ENCODE data around the gene FLACC1. TPM values are rescaled to one million over a fixed set of nuclear protein-coding genes. Genes with fewer than 3 reads are reported as not detected.

FLACC1 gene
- total and polyA plus RNA-seq, 7 experiments from 2014 or later, result 3.1 to 9.5 (median 6.2) TPM

DNA sequence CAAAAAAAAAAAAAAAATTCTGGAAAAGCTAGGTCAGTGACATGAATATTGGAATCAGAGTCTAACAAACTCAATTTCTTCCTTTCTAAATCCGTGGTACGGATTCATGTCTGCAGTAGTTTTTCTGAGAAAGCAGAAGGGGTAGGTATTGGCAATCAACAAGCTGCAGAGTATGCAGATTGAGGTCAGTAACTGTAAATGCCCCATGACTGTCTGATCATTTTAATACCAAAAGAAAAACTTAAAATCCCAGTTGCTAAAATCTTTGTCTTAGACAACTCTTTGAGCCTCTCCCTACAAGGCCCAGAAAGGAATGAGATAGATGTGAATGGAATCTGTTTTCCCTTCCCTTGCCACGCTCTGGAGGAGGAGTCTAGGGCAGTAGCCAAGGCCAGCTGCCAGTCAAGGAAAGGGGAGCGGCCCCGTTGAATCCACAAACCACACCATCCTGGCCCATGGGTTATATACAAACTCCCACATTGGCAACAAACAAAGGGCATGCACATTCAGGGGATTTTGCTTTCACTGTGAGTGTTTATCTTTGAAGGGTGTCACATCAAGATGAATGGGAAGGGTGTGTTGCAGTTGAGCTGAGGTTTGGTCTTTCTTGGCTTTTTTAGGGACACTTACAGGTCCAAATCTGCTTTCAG is 102.9 kb downstream of the FLACC1 start:
- Histone ChIP-seq H3K27me3 (ENCODE audit: control insufficient read depth in 2 of 2, insufficient read depth in 2 of 2, low read length in 2 of 2) (no peaks in the 10 kb centered on the region), H3K4me3 (ENCODE audit: low read length) (no peak overlapping the region), H3K36me3 (ENCODE audit: control insufficient read depth in 2 of 3, insufficient read depth in 3 of 3, low read length in 3 of 3) (peaks cover 0 to 7% (median 0%) of the 10 kb centered on the region in 3 experiments), H3K27ac (ENCODE audit: low read depth, low read length) (peak overlapping the region; percentile 91), H3K9me3 (ENCODE audit: control insufficient read depth in 2 of 3, low read length in 3 of 3) (no peaks in the 10 kb centered on the region), H3K4me1 (ENCODE audit: control insufficient read depth in 2 of 2, insufficient read depth in 2 of 2, low read length in 2 of 2) (peaks cover 68 to 76% of the 10 kb centered on the region in 2 donors)
- ATAC-seq (no peak), DNase-seq (peak in 1 of 9 donors; percentile 47)
- peaks cover 0 to 48% (median 18%) of the 10 kb centered on the region in 5 donors for H3K36me3 Mint-ChIP-seq
- intact Hi-C loops (cut with micrococcal nuclease), result loop anchor here in 1 of 2 donors (10.0 kb wide), 2 partner anchors 1011 to 1381 kb away; partner anchors contain the start of genes FAM117B and NOP58
- H3K4me3 Mint-ChIP-seq, result peak overlapping the region in 9 of 10 donors; percentile 33 to 73 (median 56)
- no peaks in the 10 kb centered on the region for H3K27me3 Mint-ChIP-seq
- H3K9me3 Mint-ChIP-seq, result peaks cover 0 to 16% (median 0%) of the 10 kb centered on the region in 11 donors
- ChIA-PET POLR2A (interaction anchor here (0.7 to 4.6 kb wide), 8 partner anchors 9 to 21 kb away, joined by 3 to 30 read pairs (median 10); no protein-coding TSS in a partner anchor), CTCF (interaction anchor here (1.2 to 4.7 kb wide), 4 partner anchors 10 to 109 kb away, joined by 3 to 22 read pairs (median 11); no protein-coding TSS in a partner anchor)
- peaks cover 60 to 96% (median 86%) of the 10 kb centered on the region in 7 donors for H3K4me1 Mint-ChIP-seq
- H3K27ac Mint-ChIP-seq, result peak overlapping the region; percentile 88 to 98 (median 95)

DNA sequence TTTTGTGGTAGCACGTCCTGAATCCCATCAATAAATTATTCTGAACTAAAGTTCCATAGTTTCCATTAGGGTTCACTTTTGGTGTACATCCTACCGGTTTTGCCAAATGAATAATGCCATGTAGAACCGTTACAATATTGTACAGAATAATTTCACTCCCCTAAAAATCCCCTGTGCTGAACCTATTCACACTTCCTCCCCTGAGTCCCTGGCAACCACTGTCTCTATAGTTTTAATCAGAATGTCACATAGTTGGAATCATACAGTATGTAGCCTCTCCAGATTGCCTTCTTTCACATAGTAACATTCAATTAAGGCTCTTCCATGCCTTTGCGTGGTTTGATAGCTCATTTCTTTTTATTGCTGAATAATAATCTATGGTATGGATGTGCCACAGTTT is 106.4 kb downstream of the FLACC1 start:
- POLR2A ChIA-PET, result interaction anchor here (1.9 to 4.6 kb wide), 2 partner anchors 9 to 13 kb away, joined by 5 to 16 read pairs; partner anchors contain the start of gene CASP8

DNA sequence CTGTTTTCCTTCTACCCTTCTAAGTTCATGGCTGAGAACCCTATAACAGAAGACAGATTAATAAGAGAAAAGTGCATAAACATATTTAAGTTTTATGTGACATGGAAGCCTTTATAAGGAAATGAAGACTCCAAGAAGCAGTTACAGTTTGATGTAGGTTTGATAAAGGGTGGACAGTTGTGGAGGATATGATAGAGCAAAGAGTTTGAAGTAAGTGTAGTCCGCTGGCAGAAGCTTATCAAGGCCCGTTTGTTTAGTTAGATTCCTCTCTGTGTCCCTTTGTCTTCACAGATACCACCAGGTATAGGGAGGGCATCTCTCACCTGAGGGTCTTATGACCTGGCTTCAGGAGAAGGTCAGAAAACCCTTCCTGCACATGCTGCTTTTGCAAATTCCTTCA is 107.3 kb downstream of the FLACC1 start:
- peaks cover 0 to 66% (median 35%) of the 10 kb centered on the region in 5 donors for H3K36me3 Mint-ChIP-seq
- intact Hi-C loops (cut with micrococcal nuclease), result loop anchor here in 1 of 2 donors (10.0 kb wide), 2 partner anchors 1015 to 1385 kb away; partner anchors contain the start of genes FAM117B and NOP58
- ChIA-PET CTCF (no interaction called here), POLR2A (interaction anchor here (1.0 to 1.9 kb wide), 3 partner anchors 10 to 18 kb away, joined by 3 to 5 read pairs (median 4); partner anchors contain the start of gene CASP8)
- no peaks in the 10 kb centered on the region for H3K27me3 Mint-ChIP-seq
- Histone ChIP-seq H3K9me3 (ENCODE audit: control insufficient read depth in 2 of 3, low read length in 3 of 3) (no peaks in the 10 kb centered on the region), H3K4me1 (ENCODE audit: control insufficient read depth in 2 of 2, insufficient read depth in 2 of 2, low read length in 2 of 2) (peaks cover 41 to 45% of the 10 kb centered on the region in 2 donors), H3K36me3 (ENCODE audit: control insufficient read depth in 2 of 3, insufficient read depth in 3 of 3, low read length in 3 of 3) (peaks cover 0 to 7% (median 0%) of the 10 kb centered on the region in 3 experiments), H3K27ac (ENCODE audit: low read depth, low read length) (no peak overlapping the region), H3K27me3 (ENCODE audit: control insufficient read depth in 2 of 2, insufficient read depth in 2 of 2, low read length in 2 of 2) (no peaks in the 10 kb centered on the region), H3K4me3 (ENCODE audit: low read length) (no peak overlapping the region)
- ATAC-seq (no peak), DNase-seq (no peak)
- peaks cover 55 to 91% (median 77%) of the 10 kb centered on the region in 7 donors for H3K4me1 Mint-ChIP-seq
- H3K9me3 Mint-ChIP-seq, result peaks cover 0 to 16% (median 0%) of the 10 kb centered on the region in 11 donors
- H3K27ac Mint-ChIP-seq, result peak overlapping the region; percentile 46 to 95 (median 76)
- H3K4me3 Mint-ChIP-seq, result peak overlapping the region in 6 of 10 donors; percentile 13 to 51 (median 32)

More for the DNA sequence above, 106.4 kb downstream of the FLACC1 start:
- Histone ChIP-seq H3K27ac (ENCODE audit: low read depth, low read length) (no peak overlapping the region), H3K4me1 (ENCODE audit: control insufficient read depth in 2 of 2, insufficient read depth in 2 of 2, low read length in 2 of 2) (peaks cover 48 to 52% of the 10 kb centered on the region in 2 donors), H3K27me3 (ENCODE audit: control insufficient read depth in 2 of 2, insufficient read depth in 2 of 2, low read length in 2 of 2) (no peaks in the 10 kb centered on the region), H3K36me3 (ENCODE audit: control insufficient read depth in 2 of 3, insufficient read depth in 3 of 3, low read length in 3 of 3) (peaks cover 0 to 7% (median 0%) of the 10 kb centered on the region in 3 experiments), H3K9me3 (ENCODE audit: control insufficient read depth in 2 of 3, low read length in 3 of 3) (no peaks in the 10 kb centered on the region), H3K4me3 (ENCODE audit: low read length) (no peak overlapping the region)
- Mint-ChIP-seq H3K36me3 (peaks cover 0 to 63% (median 35%) of the 10 kb centered on the region in 5 donors), H3K4me1 (peaks cover 57 to 91% (median 80%) of the 10 kb centered on the region in 7 donors), H3K27me3 (no peaks in the 10 kb centered on the region), H3K4me3 (peak overlapping the region in 5 of 10 donors; percentile 0 to 17 (median 2)), H3K27ac (peak overlapping the region; percentile 46 to 95 (median 72)), H3K9me3 (peaks cover 0 to 16% (median 0%) of the 10 kb centered on the region in 11 donors)
- DNase-seq (no peak), ATAC-seq (no peak)
- intact Hi-C loops (cut with micrococcal nuclease), result loop anchor here in 1 of 2 donors (10.0 kb wide), 2 partner anchors 1014 to 1384 kb away; partner anchors contain the start of genes FAM117B and NOP58
- CTCF ChIA-PET, result no interaction called here

DNA sequence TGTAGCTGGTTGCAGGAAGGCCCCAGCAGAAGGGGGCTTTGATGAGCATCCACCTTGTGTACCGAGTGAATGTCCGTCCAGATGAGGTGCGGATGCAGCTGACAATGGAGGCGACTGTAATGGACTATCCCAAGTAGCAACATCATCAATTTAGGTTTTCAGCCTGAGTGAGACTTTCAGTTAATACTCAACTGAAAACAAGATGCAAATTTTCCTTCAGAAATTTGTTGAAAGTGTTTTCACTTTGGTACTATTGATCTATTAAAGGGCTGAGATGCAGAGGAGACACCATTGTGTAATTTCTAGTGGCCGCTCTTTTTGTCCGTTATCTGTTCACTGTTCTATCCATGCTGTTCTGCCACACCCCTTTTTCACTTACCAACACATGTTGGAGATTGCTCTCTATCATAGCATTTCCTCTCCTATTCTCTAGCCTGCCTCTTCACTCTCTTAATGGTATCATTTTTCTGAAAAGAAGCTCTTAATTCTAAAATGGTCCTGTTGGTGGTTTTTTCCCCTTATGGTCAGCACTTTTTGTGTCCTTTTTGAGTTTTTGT is 108.8 kb downstream of the FLACC1 start:
- H3K9me3 Mint-ChIP-seq, result peaks cover 0 to 16% (median 0%) of the 10 kb centered on the region in 11 donors
- peak overlapping the region in 6 of 10 donors; percentile 3 to 48 (median 11) for H3K4me3 Mint-ChIP-seq
- Histone ChIP-seq H3K27ac (ENCODE audit: low read depth, low read length) (no peak overlapping the region), H3K4me1 (ENCODE audit: control insufficient read depth in 2 of 2, insufficient read depth in 2 of 2, low read length in 2 of 2) (peaks cover 26 to 30% of the 10 kb centered on the region in 2 donors), H3K4me3 (ENCODE audit: low read length) (no peak overlapping the region), H3K36me3 (ENCODE audit: control insufficient read depth in 2 of 3, insufficient read depth in 3 of 3, low read length in 3 of 3) (peaks cover 0 to 7% (median 0%) of the 10 kb centered on the region in 3 experiments), H3K9me3 (ENCODE audit: control insufficient read depth in 2 of 3, low read length in 3 of 3) (no peaks in the 10 kb centered on the region), H3K27me3 (ENCODE audit: control insufficient read depth in 2 of 2, insufficient read depth in 2 of 2, low read length in 2 of 2) (no peaks in the 10 kb centered on the region)
- H3K4me1 Mint-ChIP-seq, result peaks cover 49 to 91% (median 71%) of the 10 kb centered on the region in 7 donors
- no peaks in the 10 kb centered on the region for H3K27me3 Mint-ChIP-seq
- H3K36me3 Mint-ChIP-seq, result peaks cover 0 to 62% (median 33%) of the 10 kb centered on the region in 5 donors
- POLR2A ChIA-PET, result interaction anchor here (0.6 to 1.4 kb wide), 6 partner anchors 9 to 356 kb away, joined by 3 to 8 read pairs (median 3); no protein-coding TSS in a partner anchor
- intact Hi-C loops (cut with micrococcal nuclease), result no loop called here
- peak overlapping the region in 8 of 9 donors; percentile 8 to 95 (median 33) for H3K27ac Mint-ChIP-seq
- no peak for DNase-seq
- CTCF ChIA-PET, result interaction anchor here (0.5 to 1.3 kb wide), 2 partner anchors 12 to 29 kb away, joined by 3 to 4 read pairs; partner anchors contain the start of gene CASP8
- ATAC-seq, result no peak

DNA sequence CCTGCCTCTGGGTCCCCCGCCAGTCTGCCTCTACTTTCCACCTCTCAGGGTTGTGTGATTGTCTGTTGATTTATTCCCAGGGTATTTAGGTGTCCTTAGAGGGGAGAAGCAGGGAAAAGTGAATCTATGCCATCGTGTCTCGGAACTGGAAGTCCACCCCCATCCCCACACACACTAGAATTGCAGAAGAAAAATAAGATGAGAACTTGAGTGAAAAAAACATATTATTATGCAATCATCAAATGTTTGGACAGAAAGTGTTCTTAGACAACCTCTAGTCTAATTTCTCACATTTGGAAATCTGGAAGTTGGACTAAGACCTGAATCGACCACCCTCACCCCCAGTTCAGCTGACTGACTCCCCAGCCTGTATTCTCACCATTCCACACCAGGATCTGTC is 110.9 kb downstream of the FLACC1 start:
- Mint-ChIP-seq H3K4me1 (peaks cover 38 to 95% (median 76%) of the 10 kb centered on the region in 7 donors), H3K36me3 (peaks cover 0 to 58% (median 33%) of the 10 kb centered on the region in 5 donors), H3K4me3 (peak overlapping the region in 2 of 10 donors; percentile 7 to 19), H3K27ac (peak overlapping the region in 8 of 9 donors; percentile 43 to 95 (median 71)), H3K9me3 (peaks cover 0 to 16% (median 2%) of the 10 kb centered on the region in 11 donors), H3K27me3 (no peaks in the 10 kb centered on the region)
- Histone ChIP-seq H3K4me3 (ENCODE audit: low read length) (no peak overlapping the region), H3K4me1 (ENCODE audit: control insufficient read depth in 2 of 2, insufficient read depth in 2 of 2, low read length in 2 of 2) (peaks cover 6 to 17% of the 10 kb centered on the region in 2 donors), H3K27ac (ENCODE audit: low read depth, low read length) (no peak overlapping the region), H3K9me3 (ENCODE audit: control insufficient read depth in 2 of 3, low read length in 3 of 3) (no peaks in the 10 kb centered on the region), H3K27me3 (ENCODE audit: control insufficient read depth in 2 of 2, insufficient read depth in 2 of 2, low read length in 2 of 2) (no peaks in the 10 kb centered on the region), H3K36me3 (ENCODE audit: control insufficient read depth in 2 of 3, insufficient read depth in 3 of 3, low read length in 3 of 3) (peaks cover 0 to 7% (median 0%) of the 10 kb centered on the region in 3 experiments)
- no peak for ATAC-seq
- ChIA-PET POLR2A (interaction anchor here (1.2 to 3.1 kb wide), 3 partner anchors 8 to 16 kb away, joined by 3 to 12 read pairs (median 5); partner anchors contain the start of gene CASP8), CTCF (no interaction called here)
- DNase-seq, result no peak
- intact Hi-C loops (cut with micrococcal nuclease), result no loop called here

DNA sequence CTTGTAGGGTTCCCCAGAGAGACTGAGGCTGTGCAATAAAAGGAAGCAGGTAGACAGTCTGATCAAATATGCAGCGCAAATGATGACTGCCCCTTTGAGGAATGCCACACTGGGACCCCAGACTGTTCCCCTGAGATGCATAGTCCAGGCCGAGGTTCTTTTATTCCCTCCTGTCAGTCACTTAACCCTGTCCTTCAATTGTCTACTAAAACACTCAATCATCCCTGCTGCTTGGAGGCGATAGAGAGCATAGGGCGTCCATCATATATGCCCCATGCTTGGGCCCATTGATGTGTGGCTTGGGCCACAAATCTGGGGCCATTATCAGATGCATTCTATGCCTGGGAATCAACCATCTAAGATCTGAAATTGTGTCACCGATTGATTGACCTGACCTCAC is 112.3 kb downstream of the FLACC1 start:
- no peaks in the 10 kb centered on the region for H3K27me3 Mint-ChIP-seq
- H3K4me1 Mint-ChIP-seq, result peaks cover 38 to 95% (median 77%) of the 10 kb centered on the region in 7 donors
- H3K27ac Mint-ChIP-seq, result peak overlapping the region; percentile 37 to 95 (median 57)
- POLR2A ChIA-PET, result interaction anchor here (0.5 to 3.1 kb wide), 2 partner anchors 9 to 162 kb away, joined by 3 to 12 read pairs; no protein-coding TSS in a partner anchor
- Histone ChIP-seq H3K27ac (ENCODE audit: low read depth, low read length) (no peak overlapping the region), H3K36me3 (ENCODE audit: control insufficient read depth in 2 of 3, insufficient read depth in 3 of 3, low read length in 3 of 3) (peaks cover 0 to 7% (median 0%) of the 10 kb centered on the region in 3 experiments), H3K4me1 (ENCODE audit: control insufficient read depth in 2 of 2, insufficient read depth in 2 of 2, low read length in 2 of 2) (peaks cover 4 to 15% of the 10 kb centered on the region in 2 donors), H3K27me3 (ENCODE audit: control insufficient read depth in 2 of 2, insufficient read depth in 2 of 2, low read length in 2 of 2) (no peaks in the 10 kb centered on the region), H3K4me3 (ENCODE audit: low read length) (no peak overlapping the region), H3K9me3 (ENCODE audit: control insufficient read depth in 2 of 3, low read length in 3 of 3) (no peaks in the 10 kb centered on the region)
- intact Hi-C loops (cut with micrococcal nuclease), result no loop called here
- H3K9me3 Mint-ChIP-seq, result peaks cover 0 to 18% (median 3%) of the 10 kb centered on the region in 11 donors
- H3K4me3 Mint-ChIP-seq, result no peak overlapping the region
- DNase-seq, result no peak
- no peak for ATAC-seq
- H3K36me3 Mint-ChIP-seq, result peaks cover 13 to 60% (median 37%) of the 10 kb centered on the region in 5 donors
- CTCF ChIA-PET, result no interaction called here
